Hindlimb muscle (tissue), 1 donor: ENCODE measurements around the gene OSTF1. TPM values are rescaled to one million over a fixed set of nuclear protein-coding genes. Genes with fewer than 3 reads are reported as not detected.
A peak's percentile ranks its signal among the peaks of the same experiment; 100 is the strongest.

ENCODE experiments used
- DNase-seq: peaks from one replicate; pipeline ENCODE4 v3.0.0-alpha.2; 2013
- polyA plus RNA-seq: library from polyadenylated mRNA; unstranded; fragments of 120-200 nt; gene quantifications from one replicate; pipeline ENCODE4 v1.2.1, GENCODE V29; 2013; ENCODE audit not compliant: insufficient read length

OSTF1 gene, protein sequence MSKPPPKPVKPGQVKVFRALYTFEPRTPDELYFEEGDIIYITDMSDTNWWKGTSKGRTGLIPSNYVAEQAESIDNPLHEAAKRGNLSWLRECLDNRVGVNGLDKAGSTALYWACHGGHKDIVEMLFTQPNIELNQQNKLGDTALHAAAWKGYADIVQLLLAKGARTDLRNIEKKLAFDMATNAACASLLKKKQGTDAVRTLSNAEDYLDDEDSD
- 18.9 TPM for polyA plus RNA-seq

DNA sequence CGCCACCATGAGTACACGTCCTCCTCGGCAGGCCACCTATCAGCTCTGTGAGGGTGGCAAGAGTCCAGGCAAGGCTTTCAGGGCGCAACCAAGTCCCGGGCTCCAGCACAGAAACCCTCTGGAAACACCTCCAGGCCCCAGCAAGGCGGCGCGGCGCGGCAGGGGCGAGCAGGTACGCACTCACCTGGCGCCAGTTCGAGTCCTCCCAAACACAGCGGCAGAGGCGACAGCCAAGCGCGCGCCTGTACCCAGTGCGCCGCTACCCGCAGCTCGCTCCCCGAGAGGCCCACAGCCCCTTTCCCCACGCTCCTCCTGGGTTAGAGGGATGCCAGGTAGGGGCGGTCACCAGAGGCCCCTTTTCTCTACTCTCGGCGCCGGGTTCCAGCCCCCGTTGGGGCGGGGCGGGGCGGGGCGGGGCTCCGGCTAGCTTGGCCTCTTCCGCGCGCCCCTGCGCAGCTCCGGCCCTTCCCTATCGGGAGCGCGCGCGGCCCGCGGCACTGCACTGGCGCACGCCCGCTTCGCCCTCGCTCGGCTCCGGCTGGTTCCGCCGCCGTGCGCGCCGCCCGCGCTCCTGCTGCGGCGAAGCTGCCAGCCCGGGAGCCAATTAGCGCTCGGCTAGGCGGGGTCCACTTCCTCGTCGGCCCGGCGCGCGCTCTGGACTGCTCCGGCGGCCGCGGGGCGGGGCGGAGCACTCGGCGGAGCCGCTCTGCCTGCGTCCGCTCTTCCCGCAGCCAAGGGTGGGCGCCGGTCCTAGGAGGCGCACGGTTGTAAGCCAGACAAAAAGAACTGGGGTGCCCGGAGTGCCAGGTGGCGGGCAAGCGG, at the start of gene OSTF1, which contains the start of gene NMRK1:
Gene OSTF1, plus strand, starts transcription at position 691 of the 822 bp plus-strand sequence. CDS start 179 bp downstream, outside the sequence.
Gene NMRK1, minus strand, starts transcription at position 332 of the 822 bp plus-strand sequence. CDS start 5,040 bp downstream, outside the sequence.
- peak; percentile 97 for DNase-seq

DNA sequence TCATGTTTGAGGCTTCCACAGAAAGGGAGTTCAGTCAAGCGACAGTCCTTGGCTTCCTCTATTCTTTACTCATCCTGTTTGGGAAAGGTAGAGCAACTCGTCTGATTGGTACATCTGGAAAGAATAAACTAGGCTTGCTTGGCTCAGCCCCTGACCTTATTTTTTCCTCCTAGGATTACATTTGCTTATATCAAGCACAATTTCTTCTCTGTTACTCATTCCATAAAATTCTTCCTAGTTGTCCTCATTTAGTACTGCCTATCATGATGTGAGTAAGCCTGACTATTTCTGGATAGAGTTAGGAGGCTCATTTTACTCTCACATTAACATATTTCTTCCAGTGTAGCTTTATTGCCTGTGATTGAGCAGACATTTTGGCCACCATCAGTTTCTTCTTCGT, 49.3 kb upstream of the OSTF1 start:
- DNase-seq: no peak

DNA sequence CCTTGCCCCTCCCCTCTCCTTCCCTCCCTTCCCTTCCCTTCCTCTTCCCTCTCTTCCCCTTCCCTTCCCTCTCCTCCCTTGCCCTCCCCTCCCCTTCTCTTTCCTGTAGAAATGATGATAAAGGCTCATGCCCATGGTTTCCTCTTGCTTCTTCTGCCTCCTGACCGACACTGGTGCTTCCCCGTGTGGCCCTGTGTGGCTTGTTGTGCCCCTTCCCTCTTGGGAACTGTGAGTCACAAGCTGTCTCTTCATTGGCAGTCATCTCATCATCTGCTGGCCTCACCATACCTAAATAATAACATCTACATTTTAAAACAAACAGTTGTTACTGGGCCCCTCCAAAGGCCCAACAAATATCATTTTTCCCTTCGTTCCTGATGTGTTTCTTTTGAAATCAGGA, 48.5 kb upstream of the OSTF1 start:
- DNase-seq: no peak

DNA sequence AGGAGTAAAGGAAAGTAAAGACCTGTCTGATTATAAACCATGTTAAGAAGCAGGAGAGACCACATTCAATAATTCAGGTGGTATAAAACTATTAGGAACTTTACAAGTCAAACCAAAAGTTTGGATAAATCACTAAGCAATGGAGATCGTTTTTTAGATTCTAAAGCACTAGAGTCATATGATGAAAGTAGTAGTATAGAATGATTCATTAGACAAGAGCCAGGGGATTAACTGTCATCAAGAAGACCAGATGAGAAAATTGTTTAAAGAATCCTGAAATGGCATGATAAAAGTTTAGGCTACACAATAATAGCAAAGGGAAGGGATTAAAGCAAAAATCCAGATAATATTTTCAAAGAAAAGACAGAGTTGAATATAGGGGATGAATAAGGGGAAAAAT, 47.3 kb upstream of the OSTF1 start:
- no peak for DNase-seq

DNA sequence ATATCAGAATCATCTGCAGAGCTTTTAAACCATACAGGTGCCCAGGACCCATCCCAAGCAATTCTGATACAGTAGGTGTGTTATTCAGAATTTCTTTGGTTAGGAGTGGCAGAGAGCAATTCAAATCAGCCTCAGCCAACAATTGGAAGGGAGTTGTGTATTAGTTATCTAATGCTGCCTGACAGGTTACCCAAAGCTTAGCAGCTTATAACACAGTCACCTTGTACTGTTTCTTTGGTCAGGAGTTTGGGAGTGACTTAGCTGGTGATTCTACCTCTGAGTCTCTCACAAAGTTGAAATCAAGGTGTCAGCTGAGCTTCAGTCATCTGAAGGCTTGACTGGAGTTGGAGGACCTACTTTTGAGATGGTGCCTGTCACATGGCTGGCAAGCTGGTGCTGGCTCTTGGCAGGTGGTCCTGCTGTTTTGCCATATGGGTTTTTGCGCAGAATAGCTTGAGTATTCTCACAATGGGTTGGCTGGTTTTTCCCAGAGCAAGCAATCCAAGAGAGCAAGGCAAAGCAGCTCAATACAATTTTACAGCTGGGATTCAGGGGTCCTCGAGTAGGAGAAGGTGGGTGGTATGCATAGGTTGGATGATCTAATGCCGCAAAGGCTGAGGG, 41.5 kb upstream of the OSTF1 start:
- DNase-seq: no peak

DNA sequence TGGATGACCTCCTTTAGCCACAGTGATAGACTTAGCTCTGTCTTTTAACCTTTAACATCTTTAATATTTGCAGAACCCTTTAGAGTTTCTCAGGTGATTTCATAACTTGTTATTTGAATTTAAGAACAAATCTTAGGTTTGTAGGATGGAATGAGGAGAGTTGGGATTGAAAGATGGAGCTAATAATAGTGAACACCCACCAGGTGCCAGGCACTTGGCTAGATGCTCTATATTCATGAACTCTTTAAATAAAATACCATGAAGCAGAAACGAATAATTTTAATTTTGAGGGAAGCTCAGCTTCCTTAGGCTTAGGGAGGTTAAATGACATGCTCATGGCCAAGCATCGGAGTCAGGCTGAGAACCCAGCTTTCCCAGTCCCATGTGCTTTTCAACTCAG, 40.8 kb upstream of the OSTF1 start:
- no peak for DNase-seq

DNA sequence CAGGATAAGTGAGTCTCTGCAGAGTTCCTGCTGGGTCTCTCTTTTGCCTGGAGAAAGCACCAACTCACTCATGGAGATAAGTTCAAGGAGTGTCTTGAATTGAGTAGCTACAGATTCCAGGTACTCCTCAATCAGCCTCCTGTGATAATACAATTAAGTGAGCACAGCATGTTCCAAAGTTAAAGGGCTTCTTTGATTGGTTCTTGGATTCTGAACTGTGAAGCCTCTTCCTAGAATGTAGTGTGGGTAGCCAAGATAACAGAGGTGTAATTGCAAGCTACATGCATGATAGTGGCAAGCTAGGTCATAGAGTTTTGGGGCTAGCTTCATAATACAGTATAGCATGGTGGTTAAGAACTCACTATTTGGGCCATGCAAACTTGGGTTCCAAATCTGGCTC, 37.0 kb upstream of the OSTF1 start:
- DNase-seq: no peak

DNA sequence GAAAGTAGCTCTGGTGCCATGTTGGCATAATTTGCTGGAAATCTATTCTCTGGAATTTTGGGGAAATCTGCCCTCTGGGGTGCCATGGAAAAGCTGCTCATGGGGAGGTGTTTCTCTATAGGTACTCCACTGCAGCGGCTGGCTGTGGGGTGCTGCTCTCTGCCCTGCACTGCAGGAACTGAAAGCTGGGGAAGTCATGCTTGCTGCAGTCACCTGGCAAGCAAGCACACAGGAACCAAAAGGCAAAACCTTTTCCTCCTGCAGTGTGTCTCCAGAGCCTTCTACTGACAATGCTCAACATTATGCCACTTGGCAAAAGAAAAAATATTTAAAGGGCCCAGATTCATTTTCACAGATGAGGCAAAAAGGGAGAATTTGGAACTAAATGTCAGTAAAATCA, 34.4 kb upstream of the OSTF1 start:
- no peak for DNase-seq

DNA sequence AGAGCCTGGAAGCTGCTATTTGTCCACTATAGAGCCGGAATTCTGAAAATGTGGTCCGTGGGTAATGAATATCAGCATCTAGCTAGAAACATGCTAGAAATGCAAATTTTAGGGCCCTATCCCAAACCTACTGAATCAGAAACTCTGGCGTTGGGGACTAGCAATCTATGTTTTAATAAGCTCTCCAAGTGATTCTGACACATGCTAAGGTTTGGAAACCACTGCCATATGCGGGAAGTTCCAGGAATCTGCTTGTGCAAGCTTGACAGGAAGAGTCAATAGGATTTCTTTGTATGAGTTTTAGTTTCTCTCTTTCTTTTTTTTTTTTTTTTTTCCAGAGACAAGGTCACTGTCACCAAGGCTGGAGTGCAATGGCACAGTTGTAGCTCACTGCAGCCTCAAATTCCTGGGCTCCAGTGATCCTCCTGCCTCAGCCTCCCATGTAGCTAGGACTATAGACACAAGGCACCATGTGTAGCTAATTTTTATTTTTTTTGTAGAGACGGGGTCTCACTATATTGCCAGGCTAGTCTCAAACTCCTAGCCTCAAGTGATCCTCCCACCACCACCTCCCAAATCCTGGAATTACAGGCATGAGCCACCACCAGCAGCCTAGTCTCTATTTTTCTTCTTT, 33.8 kb upstream of the OSTF1 start:
- no peak for DNase-seq

DNA sequence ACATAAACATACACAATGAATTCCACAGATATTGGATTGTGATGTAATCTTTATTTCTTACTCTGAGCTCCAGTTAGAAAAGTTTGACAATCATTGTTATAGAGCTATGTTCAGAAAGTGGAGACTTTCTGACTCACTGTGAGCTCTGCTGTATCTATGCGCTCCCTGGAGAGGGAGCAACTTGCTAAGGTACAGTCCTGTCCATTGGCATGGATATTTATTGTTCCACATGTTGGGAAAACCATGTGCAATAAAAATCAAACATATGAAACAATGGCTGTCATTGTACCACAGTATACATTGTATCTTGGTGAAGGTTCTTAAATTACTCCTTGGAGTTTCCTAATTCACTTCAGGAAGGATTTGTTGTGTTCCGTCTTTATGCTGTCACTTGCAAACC, 27.1 kb upstream of the OSTF1 start:
- no peak for DNase-seq

DNA sequence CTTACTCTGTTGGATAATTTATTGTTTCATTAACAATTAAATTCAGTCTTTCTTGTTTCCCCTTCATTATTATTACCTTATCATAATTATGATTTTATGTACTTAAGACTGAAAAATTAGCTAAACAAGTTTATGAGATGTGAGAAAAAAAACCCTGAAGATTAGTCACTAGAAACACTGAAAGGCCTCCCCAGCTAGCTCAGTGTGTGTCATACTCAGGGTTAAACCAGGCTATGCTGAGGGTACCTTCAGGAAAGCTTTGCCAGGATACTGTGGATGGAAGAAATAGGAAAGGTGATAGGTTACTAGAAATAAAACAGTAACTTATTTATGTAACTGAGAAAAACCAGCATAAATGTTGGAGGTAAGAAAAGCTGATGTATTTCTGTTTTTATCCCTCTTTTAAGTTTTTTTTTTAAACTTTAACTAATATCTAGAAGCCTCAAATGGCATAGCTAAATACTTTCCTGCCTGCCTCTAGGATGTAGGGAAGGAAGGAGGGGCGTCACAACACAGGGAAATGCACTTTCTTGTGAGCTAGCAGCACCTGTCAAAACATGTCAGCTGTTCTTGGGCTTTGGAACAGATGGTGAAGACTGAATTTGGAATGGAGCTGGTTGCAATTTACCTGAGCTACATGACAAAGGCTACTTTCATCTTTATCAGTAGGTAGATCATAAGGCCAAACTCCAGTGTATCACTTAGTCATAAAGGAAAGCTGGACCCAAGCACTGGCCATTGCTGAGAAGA, 24.6 kb upstream of the OSTF1 start:
- no peak for DNase-seq

DNA sequence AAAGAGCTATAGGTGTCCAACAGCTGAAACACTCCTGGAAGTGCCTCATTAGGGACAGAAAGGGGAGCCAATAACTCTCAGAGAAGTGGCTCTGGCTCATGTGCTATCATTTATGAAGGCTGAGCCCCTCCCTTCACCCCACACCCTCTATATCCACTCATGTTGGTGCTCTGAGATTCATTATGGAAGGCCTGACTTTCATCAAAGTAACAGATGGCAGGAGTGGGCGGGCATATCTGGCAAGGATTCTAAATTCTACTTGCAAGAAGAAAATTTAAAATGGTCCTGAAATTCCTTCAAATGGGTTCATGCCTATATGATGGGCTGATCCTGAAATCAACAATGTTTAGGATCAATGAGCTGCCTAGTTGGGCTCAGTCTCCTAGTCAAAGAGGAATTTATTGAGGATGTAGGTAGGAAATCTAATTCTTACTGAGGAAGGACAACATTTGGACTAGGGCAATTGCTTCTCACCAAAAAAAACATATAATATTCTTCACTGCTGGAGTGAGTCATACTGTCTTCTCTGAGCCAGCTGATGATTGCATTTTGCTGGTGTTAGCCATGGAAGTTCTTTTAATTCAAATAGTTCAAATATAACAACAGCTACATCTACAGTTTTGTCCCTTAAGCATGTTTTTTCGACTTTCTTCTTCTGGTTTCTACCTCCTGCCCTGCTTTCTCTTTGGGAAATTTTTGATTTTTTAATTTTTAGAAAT, 23.8 kb upstream of the OSTF1 start:
- DNase-seq: no peak

DNA sequence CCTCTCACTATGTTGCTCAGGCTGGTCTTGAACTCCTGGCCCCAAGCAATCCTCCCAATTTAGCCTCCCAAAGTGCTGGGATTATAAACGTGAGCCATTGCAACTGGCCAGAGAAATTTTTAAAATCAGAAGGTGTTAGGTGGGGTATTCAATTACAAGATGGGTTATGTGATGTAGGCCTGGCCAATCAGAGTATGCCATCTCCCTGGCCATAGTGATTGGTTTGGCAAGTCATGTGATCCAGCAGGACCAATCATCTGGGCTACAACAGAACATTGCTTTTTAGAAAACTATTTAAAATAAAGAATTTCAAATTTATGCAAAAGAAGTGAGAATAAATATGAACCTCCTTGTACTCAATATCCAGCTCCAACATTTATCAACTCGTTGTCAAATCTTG, 22.8 kb upstream of the OSTF1 start:
- no peak for DNase-seq

DNA sequence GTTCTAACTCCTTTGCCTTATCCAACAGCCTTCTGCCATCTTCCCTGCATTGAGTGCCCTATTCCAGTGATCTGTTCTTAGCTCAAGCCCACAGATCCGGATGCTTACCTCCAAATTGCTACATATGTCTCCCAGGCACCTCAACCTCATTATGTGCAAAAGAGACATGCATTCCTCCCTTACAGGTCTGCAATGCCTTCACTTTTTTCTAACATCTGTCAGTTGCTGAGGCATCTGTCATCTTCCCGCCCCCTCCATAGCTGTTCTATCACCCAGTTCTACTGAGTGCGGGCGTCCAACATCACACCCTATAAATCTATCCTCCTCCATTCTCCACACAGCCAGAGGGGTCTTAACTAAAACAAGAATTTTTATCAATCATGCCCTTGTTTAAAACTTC, 20.4 kb upstream of the OSTF1 start:
- DNase-seq: no peak

DNA sequence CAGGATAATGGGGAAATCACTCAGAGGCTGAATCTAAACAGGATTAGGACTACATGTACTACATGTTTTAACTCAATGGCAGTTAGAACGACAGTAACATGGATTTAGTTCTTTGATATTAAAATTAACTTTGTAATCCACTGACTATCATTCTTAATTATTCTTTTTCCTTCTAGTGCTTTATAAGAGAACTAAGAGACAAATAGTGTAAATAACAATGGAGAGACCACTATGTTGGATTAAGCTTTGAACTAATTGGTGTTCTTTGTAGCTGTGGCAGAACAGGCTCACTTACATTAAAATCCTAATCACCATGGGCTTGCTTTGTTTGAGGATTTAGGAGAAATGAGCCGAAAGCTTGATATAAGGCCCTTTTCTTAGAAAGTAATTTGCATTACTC, 19.1 kb upstream of the OSTF1 start:
- no peak for DNase-seq

DNA sequence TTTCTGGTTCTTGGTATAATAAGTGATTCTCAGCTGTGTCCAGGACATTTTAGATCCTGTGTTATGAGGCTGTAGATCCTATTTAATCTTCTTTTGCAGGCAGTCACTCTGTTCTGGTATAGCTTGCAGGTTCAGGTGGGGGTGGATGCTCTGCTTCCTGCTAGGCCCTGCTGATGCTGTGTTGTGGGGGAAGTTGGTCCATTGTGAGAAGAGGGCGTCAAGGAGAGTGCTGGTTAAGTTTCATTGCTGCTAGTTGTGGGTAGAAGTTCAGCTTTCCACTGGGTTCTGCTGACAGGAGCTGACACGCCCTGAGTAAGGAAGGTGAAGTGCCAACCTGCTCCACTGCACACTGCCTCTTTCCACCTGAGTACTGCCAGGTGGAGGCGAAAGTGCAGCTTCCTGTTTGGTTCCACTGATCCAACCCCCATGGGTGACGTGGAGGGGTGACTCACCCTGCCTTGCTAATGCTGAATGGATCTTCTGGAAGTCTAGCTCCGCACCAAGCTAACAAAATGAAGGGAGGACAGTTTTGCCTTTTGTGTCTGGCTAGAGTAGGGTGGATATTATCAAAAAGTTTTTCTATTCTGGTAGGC, 16.7 kb upstream of the OSTF1 start:
- DNase-seq: no peak

DNA sequence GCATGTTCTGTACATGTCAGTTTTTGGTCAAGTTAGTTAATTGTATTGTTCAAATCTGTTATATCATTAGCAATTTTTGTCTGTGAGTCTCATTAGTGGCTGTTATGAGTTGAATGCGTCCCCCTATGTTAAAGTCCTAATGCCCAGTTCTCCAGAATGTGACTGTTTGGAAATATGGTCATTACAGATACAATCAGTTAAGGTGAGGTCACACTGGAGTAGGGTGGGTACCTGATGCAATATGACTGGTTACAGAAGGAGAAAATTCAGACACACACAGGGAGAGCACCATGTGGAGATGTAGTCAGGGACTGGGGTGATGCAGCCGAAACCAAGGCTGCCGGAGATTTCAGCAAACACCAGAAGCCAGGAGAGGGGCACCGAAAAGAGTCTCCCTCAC, 15.4 kb upstream of the OSTF1 start:
- no peak for DNase-seq

DNA sequence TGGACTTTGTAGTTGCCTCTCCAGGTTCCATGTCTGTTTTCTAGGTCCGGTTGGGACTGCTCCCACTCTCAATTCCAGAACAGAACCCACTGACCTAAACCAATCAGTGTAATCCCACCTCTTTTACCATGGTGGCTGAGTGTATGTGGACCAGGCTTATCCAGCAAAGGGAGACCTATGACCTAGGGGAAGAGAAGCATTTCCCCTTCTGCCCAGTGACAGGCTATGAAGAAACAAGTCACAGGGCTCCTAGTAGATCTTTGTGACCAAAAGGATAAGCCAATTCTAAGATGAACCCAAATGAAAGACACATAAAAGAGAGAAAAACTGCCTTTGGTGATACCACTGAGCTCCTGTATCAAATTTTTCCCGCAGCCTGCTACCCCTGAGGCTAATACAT, 6.7 kb upstream of the OSTF1 start:
- no peak for DNase-seq

DNA sequence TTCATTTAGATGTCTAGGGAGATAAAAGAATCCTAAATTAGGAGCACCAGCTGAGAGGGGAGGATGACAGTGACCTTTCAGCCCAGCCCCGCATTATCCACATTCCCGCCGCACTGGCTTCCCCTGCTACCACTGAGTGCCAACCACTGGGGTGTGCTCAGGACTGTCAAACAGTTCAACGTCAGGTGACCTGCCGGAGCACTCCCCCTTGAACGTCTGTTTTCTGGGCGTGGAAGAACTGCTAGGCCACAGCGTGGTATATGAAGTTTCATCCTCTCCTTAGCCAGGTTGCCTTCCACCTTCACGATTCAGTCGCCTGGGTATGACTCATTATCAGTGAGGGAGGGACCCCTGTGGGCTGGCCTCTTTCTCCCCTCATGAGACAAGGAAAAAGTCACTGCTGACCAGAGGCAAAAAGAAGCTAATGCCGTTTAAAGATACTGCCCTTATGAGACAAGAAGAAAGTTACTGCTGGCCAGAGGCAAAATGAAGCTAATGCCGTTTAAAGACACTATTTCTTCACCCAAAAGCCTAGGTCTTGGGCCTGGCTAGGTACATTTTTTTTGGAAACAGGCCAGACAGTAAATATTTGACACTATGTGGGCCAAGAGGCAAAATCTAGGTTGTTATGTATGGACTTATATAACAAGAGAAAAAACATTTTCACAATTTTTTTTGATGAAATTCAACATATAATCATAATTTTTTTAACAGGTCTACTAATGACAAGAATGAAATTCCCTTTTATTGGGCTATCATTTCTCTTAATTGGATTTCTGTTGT, 4.9 kb upstream of the OSTF1 start:
- DNase-seq: no peak

DNA sequence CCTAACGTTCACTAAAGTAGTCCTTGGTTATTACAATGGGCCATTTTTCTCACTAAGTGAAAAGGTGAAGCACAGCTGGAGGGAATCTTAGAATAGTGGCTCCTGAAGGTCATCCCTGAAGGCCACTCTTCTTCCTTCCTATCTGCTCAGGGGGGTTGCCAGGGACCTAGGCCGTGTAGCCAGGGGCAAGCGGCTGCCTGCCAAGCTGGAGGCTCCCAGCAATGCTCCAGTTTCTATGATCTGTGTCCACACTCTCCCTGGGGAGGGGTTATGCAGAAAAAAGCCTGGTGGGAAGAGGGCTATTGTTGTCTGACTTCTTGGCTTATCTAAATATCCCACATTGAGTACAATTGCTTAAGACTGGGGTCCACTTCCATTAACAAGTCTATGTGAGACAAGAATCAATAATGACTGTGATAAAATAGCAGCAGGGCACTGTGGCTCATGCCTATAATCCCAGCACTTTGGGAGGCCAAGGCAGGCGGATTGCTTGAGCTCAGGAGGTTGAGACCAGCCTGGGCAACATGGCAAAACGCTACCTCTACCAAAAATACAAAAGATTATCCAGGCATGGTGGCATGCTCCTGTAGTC, 4.1 kb upstream of the OSTF1 start:
- no peak for DNase-seq
